Common myeloid progenitor, CD34-positive (primary cell): ENCODE data around the gene PRPF8.

ENCODE experiments used
- CTCF ChIA-PET: fragments of 350-600 bp; sonication (Branson Sonifier 250); formaldehyde crosslinking; loops from one replicate; lab custom pipeline; 2021; ENCODE audit warnings: antibody characterized with exemption; lab: Charles Lee
- POLR2A ChIA-PET: fragments of 350-600 bp; sonication (Branson Sonifier 250); formaldehyde crosslinking; loops from one replicate; lab custom pipeline; 2021; ENCODE audit warnings: antibody characterized with exemption; lab: Charles Lee
- DNase-seq, 3 donors: peaks; one replicate each; pipeline versions ENCODE4 v3.0.0 to v3.0.0-alpha.2; 2013
- H3K27ac ChIP-seq, 2 experiments: 1 replicate in 1 of 2; 2 replicates in 1 of 2; pipeline ENCODE4 v1.7.0; 2013; ENCODE audit warnings: inconsistent platforms in 2 of 2, low read length in 2 of 2, mild to moderate bottlenecking in 2 of 2, low read depth in 1 of 2, moderate library complexity in 1 of 2; ENCODE audit not compliant: severe bottlenecking in 2 of 2, insufficient read depth in 1 of 2, poor library complexity in 1 of 2
- H3K27me3 ChIP-seq, 5 experiments: replicated peaks in 2 of 5; 1 replicate in 3 of 5; 2 replicates in 2 of 5; pipeline versions ENCODE4 v1.6.1 to v1.7.0; 2013; ENCODE audit warnings: low read length in 4 of 5, mild to moderate bottlenecking in 2 of 5, moderate library complexity in 2 of 5, inconsistent platforms in 1 of 5; ENCODE audit not compliant: insufficient read depth in 5 of 5, control insufficient read depth in 4 of 5
- H3K36me3 ChIP-seq, 4 experiments: 1 replicate in 2 of 4; 2 replicates in 2 of 4; pipeline versions ENCODE4 v1.6.1 to v1.7.0; 2013; ENCODE audit warnings: low read length in 3 of 4, control low read depth in 1 of 4, mild to moderate bottlenecking in 1 of 4; ENCODE audit not compliant: control insufficient read depth in 4 of 4, insufficient read depth in 4 of 4
- H3K4me1 ChIP-seq, 4 experiments: 1 replicate in 3 of 4; 2 replicates in 1 of 4; pipeline versions ENCODE4 v1.6.1 to v1.7.1; 2013; ENCODE audit warnings: low read length in 3 of 4, mild to moderate bottlenecking in 3 of 4, control low read depth in 1 of 4, inconsistent platforms in 1 of 4, moderate library complexity in 1 of 4; ENCODE audit not compliant: control insufficient read depth in 4 of 4, insufficient read depth in 4 of 4; ENCODE audit errors: control extremely low read depth in 1 of 4
- H3K4me3 ChIP-seq, 7 experiments: 1 replicate in 4 of 7; 2 replicates in 3 of 7; pipeline versions ENCODE4 v1.5.1 to v1.7.0; 2013; ENCODE audit warnings: mild to moderate bottlenecking in 7 of 7, low read length in 6 of 7, moderate library complexity in 6 of 7, inconsistent platforms in 2 of 7, low read depth in 2 of 7, control low read depth in 1 of 7; ENCODE audit not compliant: insufficient read depth in 4 of 7, control insufficient read depth in 1 of 7; ENCODE audit errors: extremely low read depth in 1 of 7
- H3K9me3 ChIP-seq, 5 experiments: 1 replicate in 4 of 5; 2 replicates in 1 of 5; pipeline versions ENCODE4 v1.6.1 to v1.7.1; 2013; ENCODE audit warnings: low read length in 4 of 5, mild to moderate bottlenecking in 2 of 5, inconsistent platforms in 1 of 5, low read depth in 1 of 5, moderate library complexity in 1 of 5; ENCODE audit not compliant: control insufficient read depth in 4 of 5, insufficient read depth in 2 of 5; ENCODE audit errors: control extremely low read depth in 1 of 5
- WGBS: methylation state at CpG from one replicate; pipeline ENCODE4 v1.1.5; 2013; ENCODE audit not compliant: insufficient coverage; 5-methylcytosine and 5-hydroxymethylcytosine counted together

Gene PRPF8

GRCh38 chr17:1650731-1651558, 33.7 kb downstream of the PRPF8 start:
- ChIA-PET CTCF (interaction anchor here (1.0 to 5.3 kb wide), 4 partner anchors 12 to 77 kb away, joined by 3 to 49 read pairs (median 24); partner anchors contain the start of gene SLC43A2), POLR2A (no interaction called here)
- no peaks in the 10 kb centered on the region for H3K9me3 ChIP-seq
- DNase-seq: no peak
- H3K4me3 ChIP-seq: no peak overlapping the region
- no peaks in the 10 kb centered on the region for H3K27me3 ChIP-seq
- H3K4me1 ChIP-seq: peaks cover 0 to 41% (median 38%) of the 10 kb centered on the region in 4 experiments
- 90% methylated on average over 17 of the region's 22 CpGs for WGBS
- peaks cover 8 to 54% (median 47%) of the 10 kb centered on the region in 4 experiments for H3K36me3 ChIP-seq
- H3K27ac ChIP-seq: peak overlapping the region in 1 of 2 experiments; percentile 73

GRCh38 chr17:1649844-1650501, 34.7 kb downstream of the PRPF8 start, which contains the start of gene RILP:
Gene RILP, minus strand, starts transcription at chr17:1649866. Its CDS starts 62 bp downstream, at chr17:1649804.
- Histone ChIP-seq H3K36me3 (peaks cover 8 to 48% (median 41%) of the 10 kb centered on the region in 4 experiments), H3K4me1 (peaks cover 0 to 51% (median 48%) of the 10 kb centered on the region in 4 experiments), H3K4me3 (peak within 1 kb of the TSS; percentile 56 to 83 (median 68)), H3K27me3 (no peaks in the 10 kb centered on the region), H3K27ac (peak within 1 kb of the TSS; percentile 50 to 73), H3K9me3 (no peaks in the 10 kb centered on the region)
- WGBS: 64% methylated on average over 15 of the region's 23 CpGs
- DNase-seq: peak; percentile 46 to 70 (median 59)
- POLR2A ChIA-PET: interaction anchor here (1.1 to 1.9 kb wide), 4 partner anchors 21 to 179 kb away, joined by 3 to 5 read pairs (median 4); partner anchors contain the start of genes PRPF8, SLC43A2 and SMYD4
- CTCF ChIA-PET: interaction anchor here (0.7 to 5.3 kb wide), 11 partner anchors 9 to 89 kb away, joined by 3 to 49 read pairs (median 6); partner anchors contain the start of gene SLC43A2

GRCh38 chr17:1648963-1649843, 35.5 kb downstream of the PRPF8 start:
- Histone ChIP-seq H3K4me1 (peaks cover 0 to 59% (median 56%) of the 10 kb centered on the region in 4 experiments), H3K27me3 (no peaks in the 10 kb centered on the region), H3K9me3 (no peaks in the 10 kb centered on the region), H3K36me3 (peaks cover 8 to 43% (median 35%) of the 10 kb centered on the region in 4 experiments), H3K27ac (peak overlapping the region; percentile 50 to 73), H3K4me3 (peak overlapping the region; percentile 56 to 83 (median 68))
- ChIA-PET CTCF (interaction anchor here (0.7 to 5.6 kb wide), 13 partner anchors 8 to 88 kb away, joined by 3 to 58 read pairs (median 5); partner anchors contain the start of gene SLC43A2), POLR2A (interaction anchor here (0.6 to 1.9 kb wide), 5 partner anchors 21 to 180 kb away, joined by 3 to 5 read pairs (median 4); partner anchors contain the start of genes PRPF8, SLC43A2 and SMYD4)
- DNase-seq: peak; percentile 96 to 98 (median 96)
- 0% methylated on average over 63 of the region's 100 CpGs for WGBS

GRCh38 chr17:1648173-1648962, 36.3 kb downstream of the PRPF8 start:
- WGBS: 1% methylated on average over 43 of the region's 54 CpGs
- peak overlapping the region in 1 of 2 experiments; percentile 54 for H3K27ac ChIP-seq
- H3K4me1 ChIP-seq: peaks cover 0 to 67% (median 64%) of the 10 kb centered on the region in 4 experiments
- DNase-seq: peak in 2 of 3 donors; percentile 25 to 26
- H3K27me3 ChIP-seq: no peaks in the 10 kb centered on the region
- CTCF ChIA-PET: interaction anchor here (0.7 to 5.6 kb wide), 13 partner anchors 8 to 87 kb away, joined by 3 to 58 read pairs (median 4); partner anchors contain the start of gene SLC43A2
- H3K9me3 ChIP-seq: no peaks in the 10 kb centered on the region
- POLR2A ChIA-PET: interaction anchor here (0.6 to 1.9 kb wide), 3 partner anchors 20 to 74 kb away, joined by 3 to 5 read pairs (median 4); partner anchors contain the start of genes PRPF8 and SLC43A2
- peaks cover 6 to 34% (median 27%) of the 10 kb centered on the region in 4 experiments for H3K36me3 ChIP-seq
- peak overlapping the region; percentile 37 to 83 (median 68) for H3K4me3 ChIP-seq

GRCh38 chr17:1647802-1648171, 36.9 kb downstream of the PRPF8 start:
- ChIA-PET CTCF (interaction anchor here (0.7 to 5.6 kb wide), 8 partner anchors 10 to 81 kb away, joined by 3 to 58 read pairs (median 8); partner anchors contain the start of gene SLC43A2), POLR2A (no interaction called here)
- Histone ChIP-seq H3K27ac (no peak overlapping the region), H3K36me3 (peaks cover 3 to 30% (median 22%) of the 10 kb centered on the region in 4 experiments), H3K27me3 (no peaks in the 10 kb centered on the region), H3K9me3 (no peaks in the 10 kb centered on the region), H3K4me1 (peaks cover 0 to 68% (median 66%) of the 10 kb centered on the region in 4 experiments), H3K4me3 (peak overlapping the region in 4 of 7 experiments; percentile 68 to 83 (median 70))
- DNase-seq: no peak
- 82% methylated on average over 11 of the region's 11 CpGs for WGBS
